PFSK-1 (cell line): ENCODE measurements around the gene SPAG4.

Source experiments
- FOXP2 ChIP-seq: optimal IDR thresholded peaks from 2 replicates; pipeline ENCODE3; 2011; ENCODE audit warnings: borderline replicate concordance, control low read depth, inconsistent platforms; ENCODE audit not compliant: insufficient read depth; ENCODE audit errors: extremely low read length, extremely low read depth
- POLR2AphosphoS5 ChIP-seq: IDR thresholded peaks from 2 replicates; pipeline ENCODE4 v1.6.1; 2012; ENCODE audit warnings: low read depth, mild to moderate bottlenecking, control low read depth, low read length, moderate library complexity
- SIN3A ChIP-seq: IDR thresholded peaks from 2 replicates; pipeline ENCODE4 v1.6.1; 2012; ENCODE audit warnings: mild to moderate bottlenecking, low read length, moderate library complexity, borderline replicate concordance; ENCODE audit not compliant: insufficient read depth
- TAF1 ChIP-seq: IDR thresholded peaks from 2 replicates; pipeline ENCODE4 v1.6.1; 2012; ENCODE audit warnings: low read length, control low read depth, borderline replicate concordance; ENCODE audit not compliant: insufficient read depth
- TF ChIP-seq, protein P1 (sequence below), 2 experiments: IDR thresholded peaks; 2 replicates each; pipeline versions ENCODE4 v1.6.1 to v1.8.0; 2011 to 2012; ENCODE audit warnings: low read depth in 2 of 2, low read length in 2 of 2, control low read depth in 1 of 2, inconsistent platforms in 1 of 2, mild to moderate bottlenecking in 1 of 2, moderate library complexity in 1 of 2; ENCODE audit not compliant: insufficient read depth in 1 of 2

DNA sequence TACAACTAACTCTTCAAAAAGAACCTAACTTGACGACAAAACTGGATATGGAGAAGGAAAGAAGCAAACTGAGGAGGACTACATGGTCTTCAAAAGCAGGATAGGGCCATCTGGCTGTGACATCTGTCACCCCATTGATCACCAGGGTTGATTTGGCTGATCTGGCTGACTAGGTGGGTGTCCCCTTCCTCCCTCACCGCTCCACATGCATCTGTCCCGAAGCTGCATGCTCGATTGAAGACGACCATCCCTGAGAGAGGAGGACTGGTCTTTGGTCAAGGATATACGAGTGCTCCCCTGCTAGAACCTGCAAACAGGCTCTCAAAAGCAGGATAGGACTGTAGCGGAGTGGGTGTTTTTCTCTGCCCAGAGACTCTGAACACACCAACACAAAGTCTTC lies 27.4 kb downstream of the SPAG4 start:
- TF ChIP-seq POLR2AphosphoS5 (no peak), SIN3A (no peak), TAF1 (no peak), FOXP2 (no peak)
- TF ChIP-seq, protein P1, sequence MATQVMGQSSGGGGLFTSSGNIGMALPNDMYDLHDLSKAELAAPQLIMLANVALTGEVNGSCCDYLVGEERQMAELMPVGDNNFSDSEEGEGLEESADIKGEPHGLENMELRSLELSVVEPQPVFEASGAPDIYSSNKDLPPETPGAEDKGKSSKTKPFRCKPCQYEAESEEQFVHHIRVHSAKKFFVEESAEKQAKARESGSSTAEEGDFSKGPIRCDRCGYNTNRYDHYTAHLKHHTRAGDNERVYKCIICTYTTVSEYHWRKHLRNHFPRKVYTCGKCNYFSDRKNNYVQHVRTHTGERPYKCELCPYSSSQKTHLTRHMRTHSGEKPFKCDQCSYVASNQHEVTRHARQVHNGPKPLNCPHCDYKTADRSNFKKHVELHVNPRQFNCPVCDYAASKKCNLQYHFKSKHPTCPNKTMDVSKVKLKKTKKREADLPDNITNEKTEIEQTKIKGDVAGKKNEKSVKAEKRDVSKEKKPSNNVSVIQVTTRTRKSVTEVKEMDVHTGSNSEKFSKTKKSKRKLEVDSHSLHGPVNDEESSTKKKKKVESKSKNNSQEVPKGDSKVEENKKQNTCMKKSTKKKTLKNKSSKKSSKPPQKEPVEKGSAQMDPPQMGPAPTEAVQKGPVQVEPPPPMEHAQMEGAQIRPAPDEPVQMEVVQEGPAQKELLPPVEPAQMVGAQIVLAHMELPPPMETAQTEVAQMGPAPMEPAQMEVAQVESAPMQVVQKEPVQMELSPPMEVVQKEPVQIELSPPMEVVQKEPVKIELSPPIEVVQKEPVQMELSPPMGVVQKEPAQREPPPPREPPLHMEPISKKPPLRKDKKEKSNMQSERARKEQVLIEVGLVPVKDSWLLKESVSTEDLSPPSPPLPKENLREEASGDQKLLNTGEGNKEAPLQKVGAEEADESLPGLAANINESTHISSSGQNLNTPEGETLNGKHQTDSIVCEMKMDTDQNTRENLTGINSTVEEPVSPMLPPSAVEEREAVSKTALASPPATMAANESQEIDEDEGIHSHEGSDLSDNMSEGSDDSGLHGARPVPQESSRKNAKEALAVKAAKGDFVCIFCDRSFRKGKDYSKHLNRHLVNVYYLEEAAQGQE (IDR thresholded peaks at IDR 0.05; ENCODE audit: insufficient read depth in 1 of 2, low read depth in 2 of 2, low read length in 2 of 2), result no peak
